A549 (cell line): Measurements from ENCODE around the gene NEUROD4.

ENCODE experiments used
- CEBPB ChIP-seq, 2 experiments: fragments of >200 bp in 1 of 2; sonication (Bioruptor Twin) in 1 of 2; formaldehyde crosslinking in 1 of 2; IDR thresholded peaks; 2 replicates each; pipeline ENCODE4 v1.6.1; 2012 to 2016
- CHD4 ChIP-seq: fragments of 200-600 bp; sonication (generic); IDR thresholded peaks from 2 replicates; pipeline ENCODE4 v1.6.1; 2016; ENCODE audit warnings: antibody characterized with exemption, mild to moderate bottlenecking, borderline replicate concordance
- KDM1A ChIP-seq: fragments of 200-600 bp; sonication (generic); IDR thresholded peaks from 2 replicates; pipeline ENCODE4 v1.6.1; 2016; ENCODE audit warnings: low read depth, mild to moderate bottlenecking
- MYC ChIP-seq: IDR thresholded peaks from 2 replicates; pipeline ENCODE4 v1.6.1; 2012; ENCODE audit warnings: mild to moderate bottlenecking, inconsistent platforms, low read length, improper control_type of control experiment, borderline replicate concordance
- POLR2A ChIP-seq: IDR thresholded peaks from 2 replicates; pipeline ENCODE4 v1.6.1; 2012; ENCODE audit warnings: mild to moderate bottlenecking, low read length
- POLR2AphosphoS2 ChIP-seq: conservative IDR thresholded peaks from 2 replicates; pipeline ENCODE4 v1.6.1; 2012; ENCODE audit warnings: low read length, improper control_type of control experiment, inconsistent platforms
- RAD21 ChIP-seq, 2 experiments: fragments of >200 bp in 1 of 2; sonication (Bioruptor Twin) in 1 of 2; formaldehyde crosslinking in 1 of 2; IDR thresholded peaks in 1 of 2; conservative IDR thresholded peaks in 1 of 2; 2 replicates in 1 of 2; 3 replicates in 1 of 2; pipeline ENCODE4 v1.6.1; 2012 to 2018; ENCODE audit warnings: inconsistent platforms in 1 of 2
- SREBF2 ChIP-seq: fragments of 450-650 bp; IDR thresholded peaks from 2 replicates; pipeline ENCODE4 v1.6.1; 2014; ENCODE audit warnings: mild to moderate bottlenecking, moderate library complexity
- ZC3H11A ChIP-seq: fragments of 450-650 bp; IDR thresholded peaks from 2 replicates; pipeline ENCODE4 v1.6.1; 2014; ENCODE audit warnings: antibody characterized with exemption, mild to moderate bottlenecking
- TF ChIP-seq, protein P1 (sequence below): fragments of >200 bp; sonication (Bioruptor Twin); formaldehyde crosslinking; IDR thresholded peaks from 3 replicates; pipeline ENCODE4 v1.5.1; 2016
- TF ChIP-seq, protein P2 (sequence below): fragments of 200-600 bp; sonication (generic); IDR thresholded peaks from 2 replicates; pipeline ENCODE4 v1.6.1; 2016; ENCODE audit warnings: antibody characterized with exemption, mild to moderate bottlenecking, moderate library complexity
- TF ChIP-seq, protein P3 (sequence below): IDR thresholded peaks from 2 replicates; pipeline ENCODE4 v1.6.1; 2012

DNA sequence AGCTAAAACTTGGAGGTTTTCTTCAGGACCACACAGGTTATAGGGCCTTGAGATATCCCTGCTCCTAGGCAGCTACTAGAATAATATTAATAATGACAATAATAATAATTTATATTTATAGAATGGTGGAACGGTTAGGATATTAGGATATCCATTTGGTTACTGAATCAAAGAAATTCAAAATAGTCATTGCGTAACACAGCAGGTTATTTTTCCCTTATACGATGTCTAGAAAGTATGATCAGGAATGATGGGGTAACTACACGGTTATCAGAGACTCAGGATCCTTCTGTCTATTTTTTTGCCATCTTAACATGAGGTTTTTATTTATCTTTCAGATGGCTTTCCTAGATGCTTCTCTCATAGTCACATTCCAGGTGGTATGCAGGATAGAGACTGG lies 39.0 kb downstream of the NEUROD4 start:
- TF ChIP-seq POLR2A (no peak), CEBPB (IDR thresholded peaks at IDR 0.05) (no peak), POLR2AphosphoS2 (no peak), MYC (no peak), KDM1A (no peak), ZC3H11A (no peak), RAD21 (conservative IDR thresholded peaks at IDR 0.05 in 1 of 2, IDR thresholded peaks at IDR 0.05 in 1 of 2) (no peak), CHD4 (no peak), SREBF2 (no peak)
- TF ChIP-seq, protein P1, sequence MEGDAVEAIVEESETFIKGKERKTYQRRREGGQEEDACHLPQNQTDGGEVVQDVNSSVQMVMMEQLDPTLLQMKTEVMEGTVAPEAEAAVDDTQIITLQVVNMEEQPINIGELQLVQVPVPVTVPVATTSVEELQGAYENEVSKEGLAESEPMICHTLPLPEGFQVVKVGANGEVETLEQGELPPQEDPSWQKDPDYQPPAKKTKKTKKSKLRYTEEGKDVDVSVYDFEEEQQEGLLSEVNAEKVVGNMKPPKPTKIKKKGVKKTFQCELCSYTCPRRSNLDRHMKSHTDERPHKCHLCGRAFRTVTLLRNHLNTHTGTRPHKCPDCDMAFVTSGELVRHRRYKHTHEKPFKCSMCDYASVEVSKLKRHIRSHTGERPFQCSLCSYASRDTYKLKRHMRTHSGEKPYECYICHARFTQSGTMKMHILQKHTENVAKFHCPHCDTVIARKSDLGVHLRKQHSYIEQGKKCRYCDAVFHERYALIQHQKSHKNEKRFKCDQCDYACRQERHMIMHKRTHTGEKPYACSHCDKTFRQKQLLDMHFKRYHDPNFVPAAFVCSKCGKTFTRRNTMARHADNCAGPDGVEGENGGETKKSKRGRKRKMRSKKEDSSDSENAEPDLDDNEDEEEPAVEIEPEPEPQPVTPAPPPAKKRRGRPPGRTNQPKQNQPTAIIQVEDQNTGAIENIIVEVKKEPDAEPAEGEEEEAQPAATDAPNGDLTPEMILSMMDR: no peak
- TF ChIP-seq, protein P2, sequence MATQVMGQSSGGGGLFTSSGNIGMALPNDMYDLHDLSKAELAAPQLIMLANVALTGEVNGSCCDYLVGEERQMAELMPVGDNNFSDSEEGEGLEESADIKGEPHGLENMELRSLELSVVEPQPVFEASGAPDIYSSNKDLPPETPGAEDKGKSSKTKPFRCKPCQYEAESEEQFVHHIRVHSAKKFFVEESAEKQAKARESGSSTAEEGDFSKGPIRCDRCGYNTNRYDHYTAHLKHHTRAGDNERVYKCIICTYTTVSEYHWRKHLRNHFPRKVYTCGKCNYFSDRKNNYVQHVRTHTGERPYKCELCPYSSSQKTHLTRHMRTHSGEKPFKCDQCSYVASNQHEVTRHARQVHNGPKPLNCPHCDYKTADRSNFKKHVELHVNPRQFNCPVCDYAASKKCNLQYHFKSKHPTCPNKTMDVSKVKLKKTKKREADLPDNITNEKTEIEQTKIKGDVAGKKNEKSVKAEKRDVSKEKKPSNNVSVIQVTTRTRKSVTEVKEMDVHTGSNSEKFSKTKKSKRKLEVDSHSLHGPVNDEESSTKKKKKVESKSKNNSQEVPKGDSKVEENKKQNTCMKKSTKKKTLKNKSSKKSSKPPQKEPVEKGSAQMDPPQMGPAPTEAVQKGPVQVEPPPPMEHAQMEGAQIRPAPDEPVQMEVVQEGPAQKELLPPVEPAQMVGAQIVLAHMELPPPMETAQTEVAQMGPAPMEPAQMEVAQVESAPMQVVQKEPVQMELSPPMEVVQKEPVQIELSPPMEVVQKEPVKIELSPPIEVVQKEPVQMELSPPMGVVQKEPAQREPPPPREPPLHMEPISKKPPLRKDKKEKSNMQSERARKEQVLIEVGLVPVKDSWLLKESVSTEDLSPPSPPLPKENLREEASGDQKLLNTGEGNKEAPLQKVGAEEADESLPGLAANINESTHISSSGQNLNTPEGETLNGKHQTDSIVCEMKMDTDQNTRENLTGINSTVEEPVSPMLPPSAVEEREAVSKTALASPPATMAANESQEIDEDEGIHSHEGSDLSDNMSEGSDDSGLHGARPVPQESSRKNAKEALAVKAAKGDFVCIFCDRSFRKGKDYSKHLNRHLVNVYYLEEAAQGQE: no peak
- TF ChIP-seq, protein P3, sequence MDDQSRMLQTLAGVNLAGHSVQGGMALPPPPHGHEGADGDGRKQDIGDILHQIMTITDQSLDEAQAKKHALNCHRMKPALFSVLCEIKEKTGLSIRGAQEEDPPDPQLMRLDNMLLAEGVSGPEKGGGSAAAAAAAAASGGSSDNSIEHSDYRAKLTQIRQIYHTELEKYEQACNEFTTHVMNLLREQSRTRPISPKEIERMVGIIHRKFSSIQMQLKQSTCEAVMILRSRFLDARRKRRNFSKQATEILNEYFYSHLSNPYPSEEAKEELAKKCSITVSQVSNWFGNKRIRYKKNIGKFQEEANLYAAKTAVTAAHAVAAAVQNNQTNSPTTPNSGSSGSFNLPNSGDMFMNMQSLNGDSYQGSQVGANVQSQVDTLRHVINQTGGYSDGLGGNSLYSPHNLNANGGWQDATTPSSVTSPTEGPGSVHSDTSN: no peak
